ENCODE results near the gene BTBD16.

Gene BTBD16

DNA sequence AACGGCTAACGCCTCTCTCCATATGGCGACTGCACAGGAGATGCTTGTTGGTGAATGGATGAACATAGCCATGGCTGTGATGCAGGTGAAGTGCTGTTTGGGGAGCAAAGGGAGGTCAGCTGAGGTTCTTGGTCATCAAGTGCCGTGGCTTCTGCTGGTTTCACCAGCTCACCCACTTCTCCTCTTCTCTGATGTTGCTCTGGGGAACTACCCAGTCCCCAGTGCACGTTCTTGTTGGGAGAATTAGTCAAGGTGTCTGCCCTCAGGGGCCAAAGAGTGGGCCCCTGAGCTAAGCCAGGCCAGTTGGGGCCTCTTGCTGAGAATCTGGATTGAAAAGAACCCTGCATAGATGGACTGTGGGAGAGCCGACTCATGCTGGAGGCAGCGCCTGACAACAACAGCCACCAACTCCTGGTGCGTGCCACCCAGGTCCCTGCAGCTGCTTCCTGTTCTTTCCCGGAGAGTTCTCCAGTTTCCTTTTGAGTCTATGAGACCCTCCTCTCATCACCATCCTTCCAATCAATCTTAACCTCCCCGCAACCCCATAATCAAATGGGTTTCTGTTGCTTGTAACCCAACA is 3.0 kb downstream of the BTBD16 start:
- TF ChIP-seq, protein P1, sequence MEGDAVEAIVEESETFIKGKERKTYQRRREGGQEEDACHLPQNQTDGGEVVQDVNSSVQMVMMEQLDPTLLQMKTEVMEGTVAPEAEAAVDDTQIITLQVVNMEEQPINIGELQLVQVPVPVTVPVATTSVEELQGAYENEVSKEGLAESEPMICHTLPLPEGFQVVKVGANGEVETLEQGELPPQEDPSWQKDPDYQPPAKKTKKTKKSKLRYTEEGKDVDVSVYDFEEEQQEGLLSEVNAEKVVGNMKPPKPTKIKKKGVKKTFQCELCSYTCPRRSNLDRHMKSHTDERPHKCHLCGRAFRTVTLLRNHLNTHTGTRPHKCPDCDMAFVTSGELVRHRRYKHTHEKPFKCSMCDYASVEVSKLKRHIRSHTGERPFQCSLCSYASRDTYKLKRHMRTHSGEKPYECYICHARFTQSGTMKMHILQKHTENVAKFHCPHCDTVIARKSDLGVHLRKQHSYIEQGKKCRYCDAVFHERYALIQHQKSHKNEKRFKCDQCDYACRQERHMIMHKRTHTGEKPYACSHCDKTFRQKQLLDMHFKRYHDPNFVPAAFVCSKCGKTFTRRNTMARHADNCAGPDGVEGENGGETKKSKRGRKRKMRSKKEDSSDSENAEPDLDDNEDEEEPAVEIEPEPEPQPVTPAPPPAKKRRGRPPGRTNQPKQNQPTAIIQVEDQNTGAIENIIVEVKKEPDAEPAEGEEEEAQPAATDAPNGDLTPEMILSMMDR (IDR thresholded peaks at IDR 0.05; ENCODE audit: insufficient read depth, low read length, missing control alignments), result no peak
- CTCF ChIA-PET, result interaction anchor here (1.0 to 2.1 kb wide), 4 partner anchors 8 to 292 kb away, joined by 3 to 4 read pairs (median 3); no protein-coding TSS in a partner anchor
- no peak overlapping the region for H3K4me3 ChIP-seq (ENCODE audit: low read depth, low read length)
- no peak for DNase-seq (ENCODE audit: low read depth, low spot score)
- POLR2A ChIA-PET, result no interaction called here

DNA sequence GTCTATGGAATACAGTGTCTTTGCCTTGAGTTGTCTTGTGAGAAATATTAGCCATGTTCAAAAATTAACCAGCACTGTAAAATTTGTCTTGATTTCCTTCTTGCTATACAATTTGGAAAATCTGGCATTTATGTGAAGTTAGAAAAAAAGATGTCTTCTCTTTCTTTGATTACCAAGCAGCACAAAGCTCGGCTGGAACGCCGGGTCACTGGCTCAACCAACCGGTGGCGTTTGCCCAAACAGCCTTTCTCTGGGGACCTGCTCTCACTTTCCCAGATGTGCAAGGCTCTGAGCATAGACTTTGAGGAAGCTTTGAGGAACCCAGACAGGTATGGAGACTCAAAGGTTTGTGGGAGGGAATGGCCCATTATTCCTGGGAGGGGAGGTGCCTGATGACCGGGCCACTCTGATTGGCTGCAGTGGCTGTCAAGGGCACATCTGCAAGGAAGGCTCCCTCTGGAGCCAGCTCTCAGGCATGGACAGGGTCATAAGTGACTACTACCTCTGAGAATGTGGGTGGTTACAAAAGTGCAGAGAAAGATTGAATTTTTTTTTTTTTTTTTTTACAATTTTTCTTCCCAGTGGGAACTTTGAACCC is 5.6 kb downstream of the BTBD16 start:
- TF ChIP-seq, protein P1 (IDR thresholded peaks at IDR 0.05; ENCODE audit: insufficient read depth, low read length, missing control alignments), result no peak
- ChIA-PET CTCF (interaction anchor here (0.6 to 5.6 kb wide), 9 partner anchors 10 to 1813 kb away, joined by 3 to 91 read pairs (median 4); no protein-coding TSS in a partner anchor), POLR2A (interaction anchor here (0.7 kb wide), 1 partner anchor 736 kb away, joined by 3 read pairs; no protein-coding TSS in a partner anchor)
- no peak overlapping the region for H3K4me3 ChIP-seq (ENCODE audit: low read depth, low read length)
- no peak for DNase-seq (ENCODE audit: low read depth, low spot score)

DNA sequence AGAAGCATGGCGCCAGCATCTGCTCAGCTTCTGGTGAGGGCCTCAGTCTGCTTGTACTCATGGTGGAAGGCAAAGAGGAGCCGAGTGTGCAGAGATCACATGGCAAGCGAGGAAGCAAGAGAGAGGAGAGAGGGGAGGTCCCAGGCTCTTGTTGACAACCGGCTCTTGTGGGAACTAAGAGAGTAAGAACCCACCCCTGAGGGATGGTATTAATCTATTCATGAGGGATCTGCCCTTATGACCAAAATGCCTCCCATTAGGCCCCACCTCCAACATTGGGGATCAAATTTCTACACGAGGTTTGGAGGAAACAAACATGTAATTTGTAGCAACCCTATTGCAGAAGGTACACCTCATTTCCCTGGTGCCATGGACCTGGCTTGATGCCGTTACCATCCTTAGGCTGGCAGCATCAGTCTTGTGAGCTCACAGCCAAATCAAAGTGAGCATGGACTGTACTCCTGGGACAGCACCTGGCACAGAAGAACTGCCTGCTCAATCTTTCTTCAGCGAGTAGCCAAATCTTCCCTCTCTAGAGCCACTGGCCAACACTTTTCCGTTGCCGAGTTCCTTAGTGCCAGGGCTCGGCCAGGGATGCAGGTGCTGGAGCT is 6.5 kb downstream of the BTBD16 start:
- POLR2A ChIA-PET, result no interaction called here
- no peak for DNase-seq (ENCODE audit: low read depth, low spot score)
- no peak overlapping the region for H3K4me3 ChIP-seq (ENCODE audit: low read depth, low read length)
- CTCF ChIA-PET, result interaction anchor here (0.9 to 5.6 kb wide), 8 partner anchors 9 to 288 kb away, joined by 3 to 91 read pairs (median 8); no protein-coding TSS in a partner anchor
- TF ChIP-seq, protein P1 (IDR thresholded peaks at IDR 0.05; ENCODE audit: insufficient read depth, low read length, missing control alignments), result no peak

DNA sequence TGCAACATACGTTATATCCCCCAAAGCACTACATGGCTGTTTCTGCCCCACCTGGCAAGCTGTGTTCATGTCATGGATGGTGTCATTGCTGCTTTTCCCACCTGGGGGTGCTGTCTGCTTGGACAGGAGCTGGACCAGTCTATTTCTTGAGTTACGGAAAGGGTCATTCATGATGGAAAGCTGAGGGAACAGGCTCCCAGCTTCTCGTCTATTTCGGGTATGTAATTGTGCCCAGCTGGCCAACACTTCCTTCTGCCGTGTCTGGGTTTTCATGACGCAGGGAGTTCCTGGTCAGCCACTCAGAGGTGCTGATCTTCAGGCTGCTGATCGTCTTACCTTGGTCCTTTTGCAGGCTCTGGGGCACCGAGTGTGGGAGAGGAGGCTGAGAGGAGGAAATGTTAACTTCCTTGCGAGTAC is 8.6 kb downstream of the BTBD16 start:
- H3K4me3 ChIP-seq (ENCODE audit: low read depth, low read length), result no peak overlapping the region
- TF ChIP-seq, protein P1 (IDR thresholded peaks at IDR 0.05; ENCODE audit: insufficient read depth, low read length, missing control alignments), result peak; percentile 73
- ChIA-PET CTCF (interaction anchor here (0.7 to 5.6 kb wide), 18 partner anchors 9 to 427 kb away, joined by 3 to 91 read pairs (median 5); partner anchors contain the start of genes BTBD16 and HTRA1), POLR2A (no interaction called here)
- DNase-seq (ENCODE audit: low read depth, low spot score), result no peak

GRCh38 chr10:122280156-122280555 is 9.1 kb downstream of the BTBD16 start:
- TF ChIP-seq, protein P1 (IDR thresholded peaks at IDR 0.05; ENCODE audit: insufficient read depth, low read length, missing control alignments), result no peak
- H3K4me3 ChIP-seq (ENCODE audit: low read depth, low read length), result no peak overlapping the region
- POLR2A ChIA-PET, result no interaction called here
- DNase-seq (ENCODE audit: low read depth, low spot score), result no peak
- CTCF ChIA-PET, result interaction anchor here (0.7 to 5.6 kb wide), 18 partner anchors 8 to 427 kb away, joined by 3 to 91 read pairs (median 5); partner anchors contain the start of genes BTBD16 and HTRA1
